ENCODE measurements around the gene ENTPD1. TPM values are rescaled to one million over a fixed set of nuclear protein-coding genes. Genes with fewer than 3 reads are reported as not detected.

ENTPD1 gene, protein sequence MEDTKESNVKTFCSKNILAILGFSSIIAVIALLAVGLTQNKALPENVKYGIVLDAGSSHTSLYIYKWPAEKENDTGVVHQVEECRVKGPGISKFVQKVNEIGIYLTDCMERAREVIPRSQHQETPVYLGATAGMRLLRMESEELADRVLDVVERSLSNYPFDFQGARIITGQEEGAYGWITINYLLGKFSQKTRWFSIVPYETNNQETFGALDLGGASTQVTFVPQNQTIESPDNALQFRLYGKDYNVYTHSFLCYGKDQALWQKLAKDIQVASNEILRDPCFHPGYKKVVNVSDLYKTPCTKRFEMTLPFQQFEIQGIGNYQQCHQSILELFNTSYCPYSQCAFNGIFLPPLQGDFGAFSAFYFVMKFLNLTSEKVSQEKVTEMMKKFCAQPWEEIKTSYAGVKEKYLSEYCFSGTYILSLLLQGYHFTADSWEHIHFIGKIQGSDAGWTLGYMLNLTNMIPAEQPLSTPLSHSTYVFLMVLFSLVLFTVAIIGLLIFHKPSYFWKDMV
- 27.6 TPM for total RNA-seq

GRCh38 chr10:95756041-95756761, at the start of gene ENTPD1:
Gene ENTPD1 (plus strand): TSS chr10:95756163. CDS start chr10:95756240, 77 bp downstream.

GRCh38 chr10:95907456-95908253, 151.7 kb downstream of the ENTPD1 start, which contains the start of gene CC2D2B:
Gene CC2D2B (plus strand): TSS chr10:95907975. CDS start chr10:95911324, 3,349 bp downstream.

Other genes starting within 250 kb of the ENTPD1 start
- 72.9 TPM for gene SORBS1, start 194.8 kb upstream of the ENTPD1 start, total RNA-seq
- gene ALDH18A1, start 99.5 kb upstream of the ENTPD1 start, total RNA-seq, result 74.7 TPM
- 31.3 TPM for gene TCTN3, start 62.2 kb upstream of the ENTPD1 start, total RNA-seq
- gene CC2D2B, start 151.8 kb downstream of the ENTPD1 start, total RNA-seq, result 2.5 TPM

All from camera-type eye (tissue), 1 donor.